Hepatic stellate cell (primary cell): ENCODE measurements around the gene ARMC8.

Experiments
- DNase-seq: peaks from one replicate; pipeline ENCODE4 v3.0.0; 2011; ENCODE audit warnings: low spot score

Gene ARMC8

DNA sequence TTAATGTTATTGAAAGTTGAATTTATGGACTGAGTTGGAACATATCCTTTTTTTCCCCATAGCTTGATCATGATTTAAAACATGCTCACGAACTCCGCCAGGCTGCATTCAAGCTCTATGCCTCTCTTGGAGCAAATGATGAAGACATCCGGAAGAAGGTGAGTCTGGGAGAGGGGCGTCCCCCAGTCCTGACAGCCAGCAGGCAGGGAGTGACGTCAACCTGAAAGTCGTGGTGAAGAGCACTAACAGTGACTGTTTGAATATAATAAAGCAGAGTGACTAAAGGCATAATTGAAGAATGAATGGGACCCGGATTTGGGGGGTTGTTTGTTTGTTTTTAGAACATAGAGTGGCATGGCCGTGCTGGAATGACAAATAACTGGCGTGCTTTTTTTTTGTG, 57.9 kb downstream of the ARMC8 start:
- DNase-seq = no peak

DNA sequence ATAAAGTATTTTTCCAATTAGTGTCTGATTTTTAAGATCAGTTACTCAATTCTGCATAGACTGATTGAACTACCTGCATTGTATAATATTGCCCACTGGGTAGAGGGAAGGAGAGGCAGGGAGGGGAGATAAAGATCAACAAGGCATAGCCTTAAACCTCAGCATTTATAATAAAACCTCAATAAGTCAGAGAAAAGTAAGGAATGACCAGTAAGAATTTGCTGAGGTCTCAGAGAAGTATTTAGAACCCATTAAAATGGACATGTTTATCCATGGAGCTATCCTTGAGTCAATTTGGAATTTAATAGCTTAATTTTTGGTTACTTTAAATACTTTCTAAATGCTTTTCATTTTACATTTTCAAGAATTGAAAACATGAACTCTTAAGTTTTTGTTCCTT, 62.5 kb downstream of the ARMC8 start:
- DNase-seq = no peak

DNA sequence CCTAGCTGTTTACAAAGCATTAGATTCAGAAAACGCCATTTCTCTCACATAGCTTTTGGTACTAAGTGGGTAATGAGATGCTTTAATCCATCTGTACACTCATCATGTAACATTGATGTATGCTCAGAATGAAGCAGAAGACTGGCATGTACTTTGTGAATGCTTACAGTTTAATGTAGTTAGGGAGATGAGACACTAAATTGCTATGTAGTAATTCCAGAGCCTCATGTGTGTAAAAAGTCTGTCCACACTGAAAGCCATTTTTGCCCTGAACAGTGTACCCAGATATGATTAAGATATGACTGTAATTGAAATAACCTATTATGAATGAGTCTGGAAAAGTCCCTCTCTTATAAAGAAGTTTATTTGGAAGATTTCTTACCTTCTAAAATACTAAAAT, 66.5 kb downstream of the ARMC8 start:
- DNase-seq = no peak

DNA sequence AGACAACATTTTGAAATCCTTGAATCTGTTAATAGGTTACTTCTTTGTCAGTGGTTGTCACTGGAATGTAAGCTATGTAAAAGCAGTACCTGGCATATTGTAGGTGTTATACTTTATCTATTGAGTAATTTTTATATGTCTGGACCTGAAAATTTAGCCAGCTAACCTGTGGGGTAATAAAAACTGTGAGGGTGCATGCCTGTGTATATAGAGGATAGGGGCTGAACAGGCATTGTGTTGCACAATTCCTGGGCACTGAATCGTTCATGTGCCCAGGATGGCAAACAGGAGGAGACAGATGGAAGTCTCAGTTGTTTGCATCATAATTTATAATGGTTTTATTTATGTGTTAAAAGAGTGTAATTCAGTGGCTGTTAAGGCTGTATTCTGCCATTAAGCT, 67.1 kb downstream of the ARMC8 start:
- no peak for DNase-seq

DNA sequence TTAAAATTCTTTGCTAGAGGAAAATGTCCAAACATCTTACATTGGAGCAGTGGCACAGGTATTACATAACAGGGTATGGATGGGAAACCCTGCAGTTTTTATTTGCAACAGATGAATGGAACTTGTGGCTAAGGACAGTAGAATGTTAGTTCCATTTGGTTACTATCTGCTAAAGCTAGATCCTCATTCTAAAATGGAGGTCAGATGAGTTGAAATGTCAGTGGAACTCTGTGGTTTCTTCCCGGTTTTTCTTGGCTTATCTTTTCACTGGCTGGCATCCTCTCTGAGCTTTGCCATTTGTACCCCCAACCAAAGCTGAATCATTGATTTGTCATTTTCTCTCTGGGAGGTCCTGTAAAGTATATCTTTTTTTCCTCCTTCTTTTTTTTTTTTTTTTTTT, 68.9 kb downstream of the ARMC8 start:
- DNase-seq = no peak

DNA sequence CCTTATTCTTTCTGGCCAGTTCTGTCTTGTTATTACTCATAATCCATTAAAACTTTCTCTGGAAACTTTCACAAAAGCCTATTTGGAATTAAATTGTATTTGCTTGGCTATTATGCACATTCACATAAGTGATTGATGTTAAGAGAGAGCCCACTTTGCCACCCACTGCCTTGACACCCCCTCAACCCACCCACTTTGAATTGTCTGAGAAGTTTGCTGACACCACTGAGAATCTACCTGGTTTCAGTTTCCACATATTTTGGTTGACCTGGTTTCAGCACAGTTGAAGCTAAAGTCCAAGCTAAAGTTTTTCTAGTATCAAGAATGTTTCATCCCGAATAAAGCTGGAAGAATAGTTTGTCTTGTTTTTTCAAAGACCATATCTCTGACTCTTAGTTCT, 70.9 kb downstream of the ARMC8 start:
- no peak for DNase-seq

DNA sequence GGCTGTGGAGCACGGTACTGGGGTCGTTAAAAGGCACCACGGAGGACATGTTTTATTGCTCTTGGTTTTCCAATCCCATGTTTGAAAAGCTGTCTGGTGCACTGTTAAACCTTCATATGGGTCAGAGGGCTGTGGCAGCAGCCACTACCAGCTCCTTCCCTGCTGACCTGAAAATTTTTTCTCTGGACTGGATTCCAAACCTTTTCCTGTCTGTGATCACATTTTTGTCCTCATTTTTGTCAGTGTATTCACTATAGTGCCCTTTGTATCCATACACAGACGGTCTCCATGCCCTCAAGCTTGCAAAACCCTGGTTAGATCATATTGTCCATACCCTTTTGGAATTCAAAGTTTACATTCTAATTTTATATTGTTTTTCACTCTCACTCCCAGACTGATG, 72.0 kb downstream of the ARMC8 start:
- DNase-seq = no peak

DNA sequence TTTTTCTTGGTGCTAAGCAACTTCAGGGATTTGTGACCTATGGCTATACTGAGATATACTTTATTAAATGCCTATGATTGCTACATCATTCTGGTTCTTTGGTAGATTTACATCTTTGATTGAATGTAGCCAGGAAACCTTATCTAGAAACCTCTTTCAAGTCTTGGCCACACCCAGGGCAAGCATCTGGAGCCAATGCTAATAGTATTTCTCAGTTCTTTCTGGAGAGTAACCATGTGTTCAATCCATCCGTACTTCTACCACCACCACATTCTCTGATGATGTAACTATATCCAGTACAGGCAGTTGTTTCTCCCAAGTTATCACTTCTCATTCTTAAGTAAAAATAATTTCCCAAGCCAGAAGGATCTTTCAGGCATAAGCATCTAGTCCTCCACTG, 73.5 kb downstream of the ARMC8 start:
- no peak for DNase-seq

DNA sequence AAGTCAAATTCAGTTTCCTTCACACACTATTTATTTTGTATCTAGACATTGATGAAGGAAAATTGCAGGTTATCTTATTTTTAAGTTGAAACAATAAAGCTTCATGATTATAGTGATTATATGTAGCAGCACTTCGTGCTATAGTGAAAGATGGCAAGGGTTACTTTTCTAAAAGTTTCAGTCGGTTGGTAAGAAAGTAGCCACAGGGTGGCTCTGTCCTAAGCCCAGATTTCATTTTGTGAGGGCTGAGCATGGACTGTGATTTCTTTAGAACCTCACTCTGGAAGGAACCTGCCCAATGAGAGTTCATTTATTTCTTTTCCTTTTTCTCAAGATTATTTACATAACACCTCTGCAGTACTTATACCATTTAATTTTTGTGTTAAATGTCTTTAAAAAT, 76.0 kb downstream of the ARMC8 start:
- no peak for DNase-seq

DNA sequence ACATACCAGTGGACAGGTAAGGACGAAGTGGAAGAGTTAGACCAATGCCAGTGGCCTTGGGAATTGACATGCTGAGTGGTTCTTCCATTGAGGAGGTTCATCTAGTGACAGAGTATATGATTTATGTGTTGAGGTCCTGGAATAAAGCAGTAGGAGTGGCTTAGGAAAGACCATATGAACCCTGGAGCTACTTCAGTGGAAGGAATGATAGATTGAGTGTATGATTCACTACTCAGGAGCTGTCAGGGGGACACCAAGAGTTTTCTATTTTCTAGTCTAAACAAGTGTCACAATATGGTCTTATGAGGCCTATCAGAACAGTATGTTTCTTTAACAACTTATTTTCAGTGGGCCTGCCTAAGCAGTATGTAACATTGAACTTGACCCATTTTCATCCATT, 78.6 kb downstream of the ARMC8 start:
- DNase-seq = no peak

DNA sequence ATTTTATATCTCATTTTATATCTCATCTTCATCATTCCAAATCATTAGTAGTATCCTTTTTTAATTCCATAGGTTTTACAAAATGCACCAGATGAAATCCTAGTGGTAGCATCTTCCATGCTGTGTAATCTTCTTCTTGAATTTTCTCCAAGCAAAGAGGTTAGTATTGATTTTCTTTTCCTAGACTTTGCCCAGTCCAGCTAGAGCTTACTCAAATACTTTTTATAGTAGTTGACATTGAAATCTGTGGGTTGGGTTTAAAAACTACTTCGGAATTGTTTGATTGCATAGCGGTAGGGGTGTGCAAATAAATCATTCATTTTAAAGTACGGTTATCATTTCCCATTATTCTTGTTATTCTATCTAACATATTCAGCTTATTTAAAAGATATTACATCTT, 80.0 kb downstream of the ARMC8 start:
- DNase-seq = no peak

DNA sequence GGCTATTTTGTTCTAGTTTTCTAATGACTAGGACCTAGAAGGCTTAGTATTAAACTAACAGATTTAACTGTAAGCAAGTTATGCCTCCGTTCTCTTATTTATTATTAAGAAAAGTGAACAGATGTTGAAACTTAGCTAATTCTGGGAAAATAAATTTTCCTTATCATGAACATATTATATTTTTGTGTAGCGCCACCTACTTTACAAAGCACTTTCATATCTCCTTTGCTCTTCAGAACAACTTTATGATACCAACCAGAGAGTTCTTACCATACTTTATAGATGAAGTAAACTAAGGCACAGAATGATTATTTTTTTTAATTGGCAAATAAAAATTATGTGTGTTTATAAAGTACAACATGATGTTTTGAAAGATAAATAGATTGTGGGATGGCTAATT, 83.1 kb downstream of the ARMC8 start:
- DNase-seq = no peak

DNA sequence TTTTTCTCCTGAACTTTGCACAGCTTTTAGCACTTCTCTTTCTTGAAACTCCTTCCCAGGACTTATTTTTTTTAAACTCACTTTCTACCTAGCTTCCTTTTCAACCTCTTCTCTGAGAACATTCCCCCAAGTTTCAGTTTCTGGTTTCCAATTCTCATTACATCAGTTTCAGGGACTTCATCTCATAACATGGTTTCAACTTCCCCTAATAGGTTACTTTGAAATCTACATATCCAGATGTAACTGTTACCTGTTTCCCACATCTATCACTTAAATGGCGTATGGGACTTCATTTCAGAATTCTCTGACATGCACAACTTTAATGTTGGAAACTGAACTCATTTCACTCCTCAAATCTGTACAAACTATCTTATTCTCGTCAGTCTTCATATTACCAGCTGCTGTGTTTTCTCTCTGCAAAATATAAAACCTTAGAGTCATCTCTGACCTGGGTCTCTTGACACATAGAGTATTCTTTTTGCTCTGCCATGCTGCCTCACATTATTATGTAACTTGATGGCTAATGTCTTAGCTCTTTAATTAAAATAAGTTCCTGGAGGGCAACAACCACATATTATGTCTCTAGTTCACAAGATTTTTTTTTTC, 84.2 kb downstream of the ARMC8 start:
- no peak for DNase-seq

DNA sequence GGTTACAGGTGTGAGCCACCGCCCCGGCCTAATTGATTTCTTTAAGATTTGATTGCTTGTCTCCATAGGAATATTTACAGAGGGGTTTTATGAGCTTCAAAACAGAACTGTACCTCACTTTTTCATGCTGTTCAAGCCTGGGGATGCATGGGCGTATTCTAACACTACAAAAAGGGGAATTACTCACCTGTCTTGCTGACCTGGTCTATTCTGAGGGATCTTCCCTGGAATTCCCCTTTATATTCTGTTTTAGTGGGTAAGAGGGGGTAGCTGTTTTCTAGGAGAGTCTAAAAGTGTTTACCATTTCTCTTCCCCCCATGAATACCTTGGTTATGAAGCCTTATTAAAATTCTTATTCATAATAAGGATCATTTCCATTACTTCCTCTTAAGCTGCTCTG, 94.5 kb downstream of the ARMC8 start:
- no peak for DNase-seq

DNA sequence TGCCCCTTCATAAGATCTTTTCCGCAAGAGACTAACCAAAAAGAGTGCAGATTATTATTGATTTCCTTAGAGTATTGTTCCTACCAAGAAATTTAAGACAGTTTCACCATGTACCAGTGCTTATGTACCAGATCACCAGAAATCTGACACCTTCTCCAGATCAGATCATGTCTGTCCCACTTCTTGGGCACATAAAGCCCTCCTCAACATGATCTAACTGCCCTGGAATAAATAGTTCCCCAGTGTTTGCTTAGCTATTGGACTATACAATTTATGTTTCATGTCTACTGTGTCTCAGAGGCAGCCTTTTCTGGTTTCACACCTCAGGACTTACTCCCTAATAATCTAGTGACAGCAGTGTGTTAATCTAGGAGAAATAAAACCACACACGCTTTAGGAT, 95.7 kb downstream of the ARMC8 start:
- no peak for DNase-seq

DNA sequence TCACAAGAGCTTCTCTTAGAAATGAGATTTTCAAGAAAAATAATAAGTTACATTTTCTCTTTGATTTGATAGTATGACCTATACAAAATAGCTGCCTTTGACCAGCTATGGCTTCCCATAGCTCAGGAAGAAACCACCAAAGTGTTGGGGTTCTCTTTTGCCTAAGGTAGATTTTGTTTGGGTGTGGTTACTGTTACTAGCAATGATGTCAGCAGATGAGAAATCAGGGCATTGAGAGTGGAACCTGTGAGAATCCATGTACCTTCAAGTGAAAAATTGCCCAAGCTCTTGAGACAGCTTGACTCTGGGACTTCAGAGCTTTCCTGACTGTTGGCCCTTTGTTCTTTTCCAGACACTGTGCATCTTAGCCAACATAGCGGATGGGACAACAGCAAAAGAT, 97.0 kb downstream of the ARMC8 start:
- DNase-seq = no peak

DNA sequence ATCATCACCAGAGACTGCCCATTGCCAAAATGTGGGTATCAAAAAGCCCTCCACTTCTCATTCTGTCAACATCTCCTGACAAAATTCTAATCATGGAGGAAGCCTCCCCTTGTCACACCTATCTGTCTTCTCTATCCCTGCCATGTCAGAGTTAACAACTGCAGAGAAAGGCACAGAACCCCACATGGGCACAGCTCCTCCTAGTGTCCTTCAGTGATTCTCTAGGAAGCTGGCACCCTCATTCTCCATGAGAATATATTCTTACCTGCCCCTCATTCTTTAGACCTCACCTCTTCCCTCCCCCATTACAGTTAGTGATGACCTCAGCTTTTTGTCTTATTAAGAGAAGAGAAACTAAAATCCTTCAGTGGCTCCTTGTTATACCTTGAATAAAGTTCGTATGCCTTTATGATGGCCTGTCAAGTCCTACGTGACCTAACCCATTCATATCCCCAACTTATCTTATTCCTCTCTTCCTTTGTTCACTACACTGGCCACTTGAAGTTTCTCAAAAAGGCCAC, 97.9 kb downstream of the ARMC8 start:
- no peak for DNase-seq

DNA sequence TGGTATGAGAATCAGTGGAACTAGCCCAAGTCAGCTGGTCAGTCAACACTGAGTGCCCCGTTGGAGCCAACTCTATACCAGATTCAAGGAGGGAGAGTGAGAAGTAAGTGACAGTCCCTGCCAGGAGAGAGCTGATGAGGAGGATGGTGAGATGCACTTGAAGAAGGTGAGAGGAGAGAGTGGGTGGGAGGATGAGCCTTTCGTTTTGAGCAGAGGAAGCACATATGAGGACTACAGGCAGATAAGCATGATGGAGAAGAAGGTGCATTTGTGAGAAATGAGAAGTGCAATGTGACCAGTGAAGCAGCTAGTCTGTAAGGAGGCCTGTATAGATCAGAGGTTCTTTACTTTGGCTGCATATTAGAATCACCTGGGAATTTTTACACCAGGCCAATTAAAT, 102.2 kb downstream of the ARMC8 start:
- DNase-seq = no peak

DNA sequence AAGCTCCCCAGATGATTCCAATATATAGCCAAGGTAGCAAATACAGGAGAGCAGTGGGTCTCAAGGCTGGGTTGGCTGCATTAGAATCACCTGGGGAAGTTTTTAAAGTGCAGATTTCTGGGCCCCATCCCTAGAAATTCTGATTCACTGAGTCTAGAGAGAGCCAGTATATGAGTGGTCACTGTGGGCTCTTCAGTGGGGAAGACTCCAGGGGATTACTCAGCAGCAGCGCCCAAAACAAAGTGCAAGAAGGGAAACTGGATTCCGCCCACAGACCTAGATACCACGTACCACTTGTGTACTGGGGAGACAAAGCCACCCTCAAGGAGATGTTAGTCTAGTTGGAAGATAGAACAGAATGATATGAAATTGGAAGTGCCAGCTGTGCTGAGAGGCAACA, 102.6 kb downstream of the ARMC8 start:
- DNase-seq = no peak

DNA sequence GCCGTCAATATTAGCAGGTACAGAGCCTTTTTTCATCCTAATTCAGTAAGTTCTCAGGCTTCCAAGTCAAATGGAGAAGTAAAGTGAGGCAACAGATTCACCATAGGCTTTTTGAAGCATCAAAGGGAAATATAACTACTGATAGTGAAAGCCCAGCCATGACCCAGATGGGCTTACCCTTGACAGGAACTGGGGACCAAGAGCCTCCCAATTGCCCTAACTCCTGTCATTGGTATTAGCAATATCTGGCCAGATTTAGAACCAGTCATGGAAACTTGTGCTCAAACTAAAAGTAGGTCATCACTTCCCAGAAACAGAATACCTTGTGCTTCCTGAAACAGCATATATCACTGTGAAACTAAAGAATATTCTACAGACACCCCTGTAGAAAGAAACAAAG, 109.5 kb downstream of the ARMC8 start:
- no peak for DNase-seq

DNA sequence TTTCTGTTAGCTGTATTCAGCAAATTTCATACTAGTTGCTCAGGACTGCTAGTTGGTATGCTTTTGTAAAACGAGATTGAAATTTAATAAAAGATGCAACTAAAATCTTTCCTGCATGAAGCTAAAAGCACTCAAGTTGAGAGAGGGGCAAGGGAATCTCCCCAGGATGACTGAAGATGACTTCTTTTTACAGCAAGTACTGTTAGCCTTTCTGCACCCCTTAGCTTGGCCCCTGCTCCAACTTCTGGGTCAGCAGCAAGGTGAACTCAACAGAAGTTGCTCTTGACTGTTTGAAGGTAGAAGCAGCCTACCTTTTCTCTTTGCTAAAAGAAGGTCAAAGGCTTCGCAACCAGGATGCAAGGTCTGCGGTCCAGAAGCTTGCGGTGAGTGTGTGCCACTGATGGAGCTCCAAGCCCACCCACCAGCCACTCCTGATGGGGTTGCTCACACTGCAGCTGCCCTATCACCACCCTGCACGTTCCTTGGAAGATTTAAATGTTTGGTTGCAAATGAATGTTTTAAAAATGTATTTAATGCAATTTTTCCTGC, 110.0 kb downstream of the ARMC8 start:
- no peak for DNase-seq

DNA sequence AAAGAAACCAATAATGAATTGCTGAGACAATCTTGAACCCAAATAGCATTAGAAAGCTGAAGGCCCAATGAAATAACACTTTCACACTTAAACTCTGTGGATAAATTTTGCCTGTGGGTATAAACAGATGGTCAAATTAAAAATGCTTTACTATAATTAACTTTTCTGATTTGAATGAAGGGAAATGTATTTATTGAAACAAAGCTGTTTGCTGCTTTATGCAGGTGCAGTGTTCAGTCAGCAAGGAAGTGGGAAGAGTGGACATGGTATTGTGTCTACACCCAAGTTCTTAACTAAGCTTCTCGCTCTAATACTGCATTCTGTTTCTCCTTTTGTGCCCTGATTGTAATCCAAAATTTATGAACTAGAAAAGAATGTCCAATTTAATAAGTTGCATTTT, 110.8 kb downstream of the ARMC8 start:
- DNase-seq = no peak

DNA sequence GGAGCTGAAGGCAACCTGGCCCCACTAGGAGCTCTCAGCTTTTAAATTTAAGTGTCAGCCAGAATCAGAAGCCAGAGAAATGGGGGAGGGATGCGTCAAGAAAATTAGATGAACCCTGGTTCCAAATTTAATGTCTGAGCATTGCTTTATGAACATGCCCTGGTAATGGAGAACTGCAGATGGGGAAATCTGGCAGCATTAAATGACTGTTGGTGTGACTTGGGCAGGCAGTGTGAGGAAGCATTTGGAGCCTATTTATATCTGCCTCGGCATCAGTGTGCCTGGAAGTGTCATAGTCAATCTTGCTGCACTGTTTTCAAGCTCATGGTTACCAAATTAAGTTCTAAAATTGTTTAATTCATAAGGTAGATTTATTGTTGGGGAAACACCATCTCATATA, 113.5 kb downstream of the ARMC8 start:
- no peak for DNase-seq

DNA sequence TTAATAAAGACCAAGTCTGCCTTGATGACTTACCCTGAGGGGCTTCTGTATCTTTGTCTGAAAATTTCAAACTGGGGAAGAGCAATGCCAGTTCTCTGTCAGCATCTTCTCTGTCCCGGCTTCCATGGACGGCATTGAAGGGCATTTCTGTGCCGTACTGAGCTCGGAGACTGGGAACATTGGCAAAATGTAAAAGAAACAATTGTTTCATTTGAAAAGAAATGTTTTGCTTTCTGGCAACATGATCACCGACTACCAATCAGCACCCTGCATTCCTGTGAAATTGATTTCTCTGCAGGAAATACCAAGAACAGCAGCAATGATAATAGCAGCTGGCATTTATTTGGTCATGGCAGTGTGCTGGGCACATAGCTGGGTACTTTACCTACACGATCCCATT, 116.4 kb downstream of the ARMC8 start:
- DNase-seq = no peak

DNA sequence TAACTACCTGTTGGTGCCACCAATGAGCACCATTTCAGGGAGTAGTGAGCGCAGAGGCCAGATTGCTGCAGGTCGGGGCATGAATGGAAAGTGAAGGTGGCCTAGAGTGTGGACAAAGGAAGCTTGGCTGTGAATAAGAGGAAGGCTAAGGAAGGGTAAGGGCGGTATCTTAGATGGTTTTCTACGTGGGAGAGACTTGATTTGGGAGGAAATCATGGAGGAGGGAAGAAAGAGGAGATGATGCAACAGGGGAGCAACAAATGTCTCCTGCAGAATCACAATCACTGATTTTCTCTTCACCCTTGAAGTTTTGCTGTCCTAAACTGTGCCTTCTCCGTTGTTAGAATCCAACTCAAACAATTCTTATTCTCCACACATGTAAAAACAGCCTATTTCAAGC, 120.8 kb downstream of the ARMC8 start:
- no peak for DNase-seq
